Femur (tissue), 1 donor: ENCODE measurements around the gene MATN1.

ENCODE experiments used
- DNase-seq: peaks from one replicate; pipeline ENCODE4 v3.0.0-alpha.2; 2017

Gene MATN1

DNA sequence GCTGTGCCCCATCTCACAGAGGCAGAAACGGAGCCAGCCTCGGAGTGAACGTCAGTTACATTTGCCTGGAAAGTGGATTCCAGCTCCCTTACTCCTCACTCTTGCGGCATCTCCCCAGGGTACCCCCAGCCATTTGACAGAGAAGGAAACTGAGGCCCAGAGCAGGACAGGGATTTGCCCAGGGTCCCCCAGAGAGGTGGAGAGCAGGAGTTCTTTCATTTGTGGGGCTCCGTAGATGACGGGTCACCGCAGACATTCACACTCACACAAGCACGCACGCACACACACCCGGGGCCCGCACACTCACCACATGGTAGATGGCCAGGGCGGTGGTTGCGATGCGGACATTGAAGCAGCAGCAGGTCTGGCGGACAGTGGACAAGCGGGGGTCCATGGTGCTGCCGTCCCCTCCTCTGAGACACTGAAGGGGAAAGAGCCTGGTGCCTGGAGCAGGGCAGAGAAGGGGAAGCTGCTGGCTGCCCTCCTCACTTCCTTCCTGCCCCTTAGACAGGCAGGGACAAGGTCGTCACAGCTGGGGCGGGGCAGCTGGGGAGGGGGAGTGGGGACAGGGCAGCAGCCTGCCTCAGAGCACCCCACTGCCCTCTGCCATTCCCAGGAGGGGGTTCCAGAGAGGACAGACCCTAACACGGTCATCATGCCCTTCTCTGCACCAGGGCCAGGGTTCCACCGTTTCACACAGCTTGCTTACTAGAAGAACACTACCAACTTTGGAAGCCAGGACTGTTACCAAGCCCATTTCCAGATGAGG is 34.2 kb upstream of the MATN1 start, which contains the start of gene LAPTM5:
Gene LAPTM5, minus strand, starts transcription at position 423 of the 769 bp plus-strand sequence. Its CDS starts 29 bp downstream, at position 394.
- DNase-seq, result peak; percentile 74

DNA sequence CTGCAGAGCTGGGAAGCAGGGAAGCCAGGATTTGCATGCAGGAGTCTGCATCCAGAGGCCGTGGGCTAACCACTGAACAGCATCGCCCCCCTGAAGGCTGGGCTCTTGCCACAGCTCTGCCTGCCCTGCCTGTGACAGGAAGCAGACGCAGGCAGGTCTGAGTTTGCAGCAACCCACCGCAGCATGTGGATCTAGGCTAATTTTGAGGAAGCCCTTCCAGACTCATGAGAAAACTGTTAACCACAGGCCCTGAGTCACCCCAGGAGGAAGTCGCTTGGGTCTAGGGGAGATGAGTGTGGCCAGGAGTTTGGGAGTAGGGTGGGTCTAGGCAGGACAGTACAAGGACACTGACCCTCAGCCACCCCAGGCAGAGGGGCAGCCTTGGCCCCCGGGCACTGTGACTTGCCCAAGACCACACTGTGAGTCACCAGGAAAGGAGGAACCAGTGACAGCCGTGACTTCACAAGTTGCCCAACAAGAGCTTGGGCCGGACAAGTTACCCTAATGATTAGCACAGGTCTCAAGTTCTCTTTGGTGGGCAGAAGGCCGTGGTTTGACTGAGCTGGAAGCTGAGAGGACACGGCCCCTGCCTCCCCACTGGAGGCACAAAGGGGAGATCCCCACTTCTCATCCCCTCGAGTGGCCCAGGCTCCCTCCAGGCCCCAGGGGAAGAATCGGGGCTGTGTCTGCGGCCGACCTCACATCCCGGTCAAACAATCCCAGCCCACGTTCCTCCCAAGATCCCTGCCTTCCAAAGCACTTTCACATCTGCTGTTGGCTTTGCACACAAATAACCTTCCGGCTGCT is 33.4 kb upstream of the MATN1 start:
- peak; percentile 82 for DNase-seq

DNA sequence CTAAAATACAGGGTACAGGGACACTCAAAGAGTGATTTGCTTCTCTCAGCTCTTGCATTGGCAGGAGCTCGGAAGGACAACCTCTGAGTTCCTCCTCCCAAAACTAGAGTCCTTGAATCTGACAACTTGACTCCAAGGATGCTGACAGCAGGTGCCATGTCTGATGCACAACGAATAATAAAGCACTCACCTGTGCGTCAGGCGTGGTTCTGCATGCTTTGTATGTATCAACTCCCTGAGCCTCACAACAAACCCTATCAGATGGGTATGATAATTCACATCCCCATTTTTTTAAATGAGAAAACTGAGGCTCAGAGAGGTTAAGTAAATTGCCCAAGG is 32.8 kb upstream of the MATN1 start:
- no peak for DNase-seq

DNA sequence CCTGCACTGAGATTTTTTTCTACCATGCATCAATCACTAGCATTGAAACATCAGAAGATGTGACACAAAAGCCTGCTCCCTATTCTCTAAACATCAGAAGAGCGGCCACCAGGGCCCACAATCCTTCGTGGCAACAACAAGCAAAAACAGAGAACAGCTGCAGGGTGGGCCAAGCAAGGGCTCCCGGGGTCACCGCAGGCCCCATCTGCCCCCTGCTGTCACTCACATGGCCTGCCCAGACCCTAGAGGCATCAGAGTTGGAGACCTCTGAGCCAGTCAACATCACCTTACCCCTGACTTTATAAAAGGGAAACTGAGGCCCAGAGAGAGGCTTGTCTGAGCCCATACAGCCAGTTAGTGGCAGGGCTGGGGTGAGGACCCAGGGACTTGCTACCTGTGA is 32.4 kb upstream of the MATN1 start:
- no peak for DNase-seq

DNA sequence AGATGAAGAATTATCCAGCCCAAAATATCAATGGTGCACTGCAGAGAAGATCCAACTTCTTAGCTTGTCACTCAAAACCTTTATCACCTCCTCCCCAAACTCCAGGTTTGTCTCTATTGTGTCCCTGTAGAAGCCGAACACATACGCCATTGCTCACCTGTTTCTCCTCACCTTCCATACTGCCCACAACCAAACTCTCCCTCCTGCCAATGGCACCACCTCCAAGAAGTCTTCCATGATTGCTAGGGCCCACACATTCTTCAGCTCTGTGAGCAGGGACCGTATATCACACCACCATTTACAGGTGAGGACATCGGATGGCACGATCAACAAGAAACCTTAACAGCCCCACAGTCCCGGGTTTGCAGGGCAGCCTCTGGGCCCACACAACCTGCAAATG is 31.9 kb upstream of the MATN1 start:
- no peak for DNase-seq

DNA sequence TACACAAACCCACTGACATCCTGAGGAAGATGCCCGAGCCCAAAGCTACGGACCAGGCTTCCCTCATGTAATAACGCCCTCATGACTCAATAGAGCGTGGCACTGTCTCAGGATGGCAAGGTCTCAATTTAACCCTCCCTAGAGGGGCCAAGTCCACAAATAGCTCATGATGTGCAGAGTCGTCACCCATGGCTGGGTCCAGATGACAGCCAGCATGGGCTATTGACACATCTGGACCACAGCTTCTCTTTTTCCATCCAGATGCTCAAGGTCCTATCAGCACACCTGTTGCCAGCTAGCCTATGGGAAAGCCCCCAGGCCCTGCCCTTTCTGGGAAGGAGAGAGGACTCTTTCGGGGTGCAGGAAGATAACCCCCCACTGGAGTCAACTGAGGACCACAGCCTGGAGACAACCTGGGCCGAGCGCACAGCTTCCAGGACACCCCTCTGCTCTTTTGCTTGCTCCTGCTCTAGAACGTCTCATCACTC is 31.3 kb upstream of the MATN1 start:
- peak; percentile 53 for DNase-seq

DNA sequence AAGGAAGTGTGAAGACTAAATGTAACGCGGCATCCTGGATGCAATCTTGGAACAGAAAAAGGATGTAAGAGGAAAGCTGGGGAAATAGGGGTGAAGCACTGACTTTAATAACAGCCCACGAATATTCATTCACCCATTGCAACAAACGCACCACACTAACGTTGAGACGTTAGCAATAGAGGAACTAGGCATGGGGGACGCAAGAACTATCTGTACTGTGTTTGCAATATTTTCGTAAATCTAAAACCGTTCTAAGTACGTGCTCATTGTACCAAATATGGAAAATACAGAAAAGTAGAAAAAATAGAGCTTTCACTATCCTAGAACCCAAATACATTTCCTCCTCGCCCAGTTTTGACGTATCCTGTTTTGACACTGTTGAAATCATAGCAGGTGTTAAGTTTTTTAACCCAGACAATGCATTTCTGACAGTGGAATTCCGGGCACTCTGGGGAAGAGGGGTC is 30.3 kb upstream of the MATN1 start:
- no peak for DNase-seq

DNA sequence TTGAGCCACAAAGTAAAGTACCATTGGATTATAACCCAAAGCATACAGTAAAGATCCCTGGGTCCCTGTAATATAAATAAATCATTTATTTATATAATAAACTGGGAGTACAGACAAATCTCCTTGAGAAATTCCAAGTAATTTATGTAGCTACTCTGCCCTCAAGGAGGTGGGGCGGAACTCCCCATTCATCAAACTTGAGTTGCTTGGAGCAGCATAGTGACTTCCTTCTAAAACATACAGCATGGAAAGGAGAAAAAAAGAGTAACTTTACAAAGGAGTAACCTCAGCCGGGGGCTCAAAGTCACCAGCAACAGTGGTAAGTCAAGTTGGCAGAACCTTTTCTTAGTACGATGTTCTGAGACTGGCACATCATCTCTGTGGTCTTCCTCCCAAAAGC is 29.7 kb upstream of the MATN1 start:
- no peak for DNase-seq

DNA sequence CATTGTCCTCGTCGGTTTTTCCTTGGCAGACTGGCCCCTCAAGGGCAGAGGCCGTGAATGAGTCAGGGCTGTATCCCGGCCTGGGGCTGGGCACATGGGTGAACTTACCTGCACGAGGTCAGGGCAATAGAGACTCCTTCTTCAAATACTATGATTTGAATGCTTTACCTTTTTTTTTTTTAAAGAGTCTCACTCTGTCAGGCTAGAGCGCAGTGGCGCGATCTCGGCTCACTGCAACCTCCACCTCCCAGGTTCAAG is 29.2 kb upstream of the MATN1 start:
- DNase-seq, result no peak

DNA sequence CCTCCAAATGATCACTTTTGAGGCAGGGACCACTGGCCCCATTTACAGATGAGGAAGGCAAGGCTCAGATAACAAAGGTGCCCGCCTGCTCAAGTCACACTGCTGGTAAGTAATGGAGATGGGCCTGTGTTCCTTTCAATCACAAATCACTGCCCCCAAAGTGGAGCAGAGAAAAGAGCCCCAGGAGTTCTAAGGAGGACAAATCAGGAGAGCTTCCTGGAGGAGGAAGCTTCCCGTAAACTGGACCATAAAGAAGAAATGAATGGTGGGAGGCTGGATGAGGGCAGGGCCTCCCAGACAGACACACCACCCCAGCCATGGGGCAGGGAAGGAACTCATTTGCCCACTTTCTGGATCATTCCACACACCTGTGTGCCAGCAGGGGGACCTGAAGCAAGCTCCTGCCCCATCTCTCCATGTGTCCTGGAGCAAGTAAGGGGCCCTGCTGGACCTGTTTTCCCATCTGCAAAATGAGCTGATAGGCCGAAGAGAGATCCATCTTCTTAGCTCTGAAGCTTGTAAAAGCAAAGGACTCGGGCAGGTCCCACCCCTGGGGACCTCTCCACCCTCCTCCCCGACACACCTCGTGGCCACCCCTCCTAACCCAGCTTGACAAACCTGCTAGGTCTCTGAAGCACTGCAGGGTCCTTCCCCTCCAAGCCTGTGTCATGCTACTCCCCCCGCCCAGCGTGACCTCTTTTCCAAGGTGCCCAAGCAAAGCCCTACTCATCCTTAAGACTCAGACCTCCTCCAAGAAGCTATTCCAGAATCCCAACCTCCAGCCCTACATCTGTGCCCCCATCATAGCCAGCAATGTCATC is 28.7 kb upstream of the MATN1 start:
- no peak for DNase-seq

DNA sequence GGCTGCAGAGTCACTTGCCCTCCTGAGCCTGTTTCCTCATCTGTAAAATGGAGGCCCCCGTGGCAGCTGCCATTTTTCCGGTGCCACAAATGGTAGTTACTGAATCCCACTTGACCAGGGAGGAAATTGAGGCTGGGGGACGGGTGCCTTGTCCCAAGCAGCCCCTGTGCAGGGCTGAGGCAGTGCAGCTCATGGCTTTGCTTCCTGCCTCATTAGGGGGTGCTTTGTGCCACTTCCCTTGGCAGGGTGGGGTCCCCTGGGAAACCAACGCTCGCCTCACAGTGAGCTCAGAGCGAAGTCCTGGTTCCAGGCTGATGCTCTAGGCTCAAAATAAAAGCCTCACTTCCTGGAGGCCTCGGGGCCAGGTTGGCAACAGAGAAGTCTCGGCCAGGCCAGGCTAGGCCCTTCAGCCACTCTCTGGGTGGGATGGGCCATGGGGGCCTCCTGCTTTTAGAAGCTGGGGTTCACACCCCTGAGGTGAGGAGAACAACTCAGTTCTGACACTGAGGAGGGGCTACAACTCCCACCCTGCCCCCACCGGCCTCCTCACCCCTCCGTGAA is 27.4 kb upstream of the MATN1 start:
- DNase-seq, result peak; percentile 53

DNA sequence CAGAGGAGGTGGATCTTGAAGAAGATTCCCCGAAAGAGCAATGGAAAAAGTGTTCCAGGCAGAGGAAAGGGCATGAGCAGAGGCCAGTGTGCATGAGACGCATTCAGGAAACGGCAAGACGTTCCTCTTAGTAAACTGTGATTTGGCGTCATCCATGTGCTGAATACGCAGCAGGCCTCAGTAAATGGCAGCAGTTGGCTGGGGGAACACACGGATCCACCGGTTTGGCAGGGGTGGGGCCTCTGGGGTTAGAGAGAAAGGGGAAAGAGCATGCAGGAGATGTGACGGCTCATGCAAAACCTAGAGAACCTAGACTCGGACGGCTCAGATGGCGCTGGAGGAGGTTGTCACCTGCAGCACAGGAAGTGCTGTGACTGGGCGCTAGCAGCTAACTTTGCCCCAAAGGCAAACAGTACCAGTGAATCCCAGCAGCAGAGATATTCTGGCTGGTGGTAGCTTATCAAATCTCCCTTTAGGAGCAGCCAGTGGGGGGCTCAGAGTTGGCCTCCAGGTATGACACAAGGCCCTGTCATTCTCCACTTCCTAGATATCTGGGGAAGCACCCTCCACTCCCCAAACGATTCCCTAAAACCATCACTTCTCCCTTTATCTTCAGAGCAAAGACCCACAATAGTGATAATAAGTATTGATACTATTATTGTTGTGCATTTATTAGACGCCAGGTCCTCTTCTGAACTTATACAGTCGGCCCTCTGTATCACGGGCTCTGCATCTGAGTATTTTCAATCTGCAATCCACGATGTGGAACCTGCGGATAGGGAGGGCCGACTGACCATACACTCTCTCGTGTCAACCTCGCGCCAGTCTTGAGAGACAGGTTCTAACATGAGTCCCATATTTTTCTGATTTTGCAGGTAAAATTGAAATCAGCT is 26.6 kb upstream of the MATN1 start:
- DNase-seq, result no peak

DNA sequence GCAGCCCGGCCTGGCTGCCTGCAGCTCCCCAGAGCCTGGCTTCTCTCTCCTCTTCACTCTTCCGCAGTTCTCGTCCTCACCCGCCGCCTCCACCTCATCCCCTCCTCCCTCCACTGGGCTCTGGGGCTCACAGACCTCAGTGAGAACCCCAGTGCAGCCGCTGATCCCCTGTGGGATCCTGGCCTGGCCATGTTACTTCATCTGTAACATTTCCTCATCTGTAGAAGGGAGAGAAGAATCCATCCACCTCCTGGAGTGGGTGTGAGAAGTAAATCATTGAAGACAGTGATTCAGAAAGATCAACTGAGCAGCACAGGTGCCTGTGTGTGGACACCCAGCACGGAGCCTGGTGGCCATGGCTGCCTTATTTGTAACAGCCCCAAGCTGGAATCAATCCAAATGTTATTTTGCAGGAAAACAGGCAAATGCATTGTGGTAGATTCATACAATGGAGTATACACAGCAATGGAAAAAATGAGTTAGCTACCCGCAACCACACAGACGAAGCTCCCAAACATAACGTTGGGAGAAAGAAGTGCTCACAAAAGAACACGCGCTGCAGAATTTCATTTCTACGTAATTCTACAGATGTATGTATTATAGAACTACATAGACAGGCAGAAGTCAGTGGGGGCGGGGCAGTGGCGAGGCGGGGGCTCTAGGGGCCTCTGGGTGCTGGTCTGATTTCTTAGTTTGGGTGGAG is 25.5 kb upstream of the MATN1 start:
- DNase-seq, result no peak

DNA sequence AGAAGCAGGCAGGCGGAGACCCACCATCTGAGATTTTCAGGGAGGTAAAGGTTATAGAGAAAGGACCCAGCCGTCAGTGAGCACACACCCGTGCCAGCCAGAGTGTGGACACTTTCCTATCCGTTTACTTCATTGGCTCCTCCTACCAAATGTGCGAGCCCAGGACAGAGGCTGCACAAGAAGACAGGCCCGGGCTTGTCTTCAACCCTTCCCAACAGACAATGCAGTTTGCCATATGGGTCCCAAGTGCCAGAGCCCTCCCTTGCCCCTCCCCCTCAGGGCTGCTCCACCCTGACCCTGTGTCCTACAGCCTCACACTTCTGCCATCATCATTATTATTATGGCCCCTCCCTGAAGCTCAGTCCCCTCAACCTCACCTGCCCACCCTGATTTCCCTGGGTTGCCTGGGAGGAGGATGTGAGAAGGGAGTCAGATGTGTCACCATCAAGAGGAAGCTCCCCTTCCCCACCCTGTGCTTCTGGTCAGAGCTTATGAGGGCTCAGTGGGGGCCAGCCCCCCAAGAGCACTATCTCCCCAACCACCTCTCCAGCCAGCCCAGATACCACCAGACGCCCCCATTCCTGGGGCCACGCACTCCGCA is 24.8 kb upstream of the MATN1 start:
- no peak for DNase-seq

DNA sequence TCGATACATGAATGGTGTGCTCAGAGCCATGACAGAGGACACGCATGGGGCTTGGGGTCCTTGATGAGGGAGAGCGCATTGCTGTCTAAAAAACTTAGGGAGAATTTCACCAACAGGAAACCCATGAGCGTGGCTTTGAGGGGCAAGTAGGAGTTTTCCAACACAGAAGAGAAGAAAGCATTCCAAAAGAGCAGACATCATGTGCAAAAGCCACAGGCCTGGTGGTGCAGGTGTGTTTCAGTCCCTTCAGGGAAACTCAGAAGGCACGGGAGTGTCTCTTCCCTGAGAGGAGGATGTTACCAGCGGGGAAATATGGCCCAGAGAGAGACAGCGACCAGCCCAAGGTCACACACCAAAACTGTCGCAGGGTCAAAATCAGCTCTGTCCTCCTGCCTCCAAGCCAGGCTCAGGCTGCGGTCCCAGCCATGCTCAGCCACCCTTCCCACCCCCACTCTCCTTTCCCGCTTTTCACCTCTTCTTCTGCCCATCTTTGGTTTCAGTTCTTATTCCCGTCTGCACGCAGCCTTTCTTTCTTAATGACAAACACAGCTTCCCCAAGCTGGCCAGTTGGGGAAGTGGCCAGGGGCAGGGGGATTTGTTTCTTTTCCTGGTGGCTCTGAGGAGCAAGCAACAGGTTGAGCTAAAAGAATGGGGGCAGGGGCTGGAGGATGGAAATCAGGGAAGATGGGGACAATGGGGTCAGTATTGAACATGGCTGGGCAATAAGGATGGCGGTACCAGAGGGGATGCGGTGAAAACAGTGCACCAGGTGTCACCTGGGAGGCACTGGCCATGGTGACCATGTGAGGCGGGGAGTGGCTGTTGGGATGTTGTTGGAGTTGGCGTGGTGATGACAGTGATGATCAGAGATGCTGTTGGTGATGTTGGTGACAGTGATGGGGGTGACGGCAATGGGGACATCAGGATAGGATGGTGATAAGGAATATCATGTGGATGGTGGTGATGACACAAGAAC is 23.9 kb upstream of the MATN1 start:
- DNase-seq, result no peak

DNA sequence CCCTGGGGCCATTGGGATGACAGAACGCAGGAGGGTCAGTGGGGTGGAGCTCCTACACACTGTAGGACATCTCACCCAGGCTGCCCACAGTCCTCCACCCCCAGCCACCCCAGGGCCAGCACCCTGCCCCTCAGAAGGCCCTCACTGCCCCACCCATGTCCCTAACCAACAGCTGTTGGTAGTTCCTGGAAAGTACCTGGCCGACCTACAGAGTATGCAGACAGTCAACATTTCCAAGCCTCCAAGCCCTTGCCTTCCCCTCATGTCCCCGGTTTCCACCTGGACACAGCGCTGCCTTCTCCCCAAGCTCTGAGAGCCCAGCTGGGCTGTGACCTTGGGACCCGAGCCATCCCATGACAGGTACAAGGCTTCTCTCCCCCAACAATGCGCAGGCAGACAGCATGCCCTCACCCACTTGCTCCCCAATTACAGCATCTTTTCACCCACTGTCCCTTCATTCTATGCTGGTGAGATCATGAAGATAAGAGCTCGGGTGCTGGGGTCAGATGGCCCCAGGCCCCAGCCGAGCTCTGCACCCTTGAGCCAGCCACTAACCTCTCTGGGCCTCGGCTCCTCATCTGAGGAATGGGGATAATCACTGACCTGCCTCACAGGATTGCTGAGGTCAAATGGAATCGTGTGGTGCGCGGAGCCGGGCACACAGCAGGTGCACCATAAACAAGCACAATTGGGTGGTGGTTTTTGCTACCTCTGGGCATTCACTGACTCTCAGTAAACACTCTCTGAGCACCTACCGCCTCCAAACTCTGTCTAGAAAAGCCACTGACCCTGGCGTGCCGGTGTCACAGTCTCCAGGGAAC is 23.0 kb upstream of the MATN1 start:
- no peak for DNase-seq

DNA sequence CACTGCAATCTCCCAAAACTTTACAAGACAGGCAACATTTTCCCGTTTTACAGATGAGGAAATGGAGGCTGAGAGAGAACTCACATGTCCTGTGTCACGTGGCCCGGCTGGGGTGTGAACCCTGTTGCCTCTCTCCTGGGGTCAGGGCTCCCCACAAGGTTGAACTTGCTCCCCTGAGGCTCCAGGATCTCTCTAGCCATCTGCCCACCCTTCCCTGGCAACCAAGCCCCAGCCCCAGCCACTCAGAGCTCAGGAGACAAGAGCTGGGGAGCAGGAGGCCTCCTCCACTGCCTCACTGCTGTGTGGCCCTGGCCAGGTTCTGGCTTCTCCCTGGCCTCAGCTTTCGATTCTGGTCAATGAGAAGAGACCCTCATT is 22.4 kb upstream of the MATN1 start:
- no peak for DNase-seq

DNA sequence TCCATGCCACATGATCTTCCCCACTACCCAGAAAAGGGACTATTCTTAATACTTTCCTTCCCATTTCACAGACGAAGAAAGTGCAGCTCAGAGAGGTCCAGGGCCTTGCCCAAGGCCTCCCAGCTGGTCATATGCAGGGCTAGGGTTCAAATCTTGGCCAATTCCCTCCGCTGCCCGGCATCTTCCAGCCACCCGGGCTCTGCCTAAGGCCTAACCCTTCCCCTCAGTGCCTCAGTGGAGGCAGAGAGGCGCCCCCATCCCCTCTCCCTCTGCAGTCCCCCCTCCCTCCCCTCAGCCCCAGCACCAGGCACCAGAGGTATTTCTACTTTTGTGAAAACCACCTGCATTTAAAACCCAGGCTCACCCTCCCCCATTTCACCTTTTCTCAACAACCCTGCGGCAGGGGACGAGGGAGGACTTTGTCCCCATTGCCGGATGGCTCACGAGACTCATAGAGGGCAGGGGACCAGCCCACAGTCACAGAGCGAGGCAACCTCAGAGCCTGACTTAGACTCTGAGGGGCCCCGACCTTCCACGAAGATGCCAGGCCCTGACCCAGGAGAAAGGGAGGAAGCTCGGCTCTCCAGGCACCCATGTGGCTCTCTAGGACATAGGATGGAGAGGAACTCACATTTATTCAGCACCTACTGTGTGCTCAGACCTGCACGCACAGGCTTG is 21.9 kb upstream of the MATN1 start:
- no peak for DNase-seq
